RPMI8226 (cell line): ENCODE measurements around the gene BRDT.
"Not testable (repeated sequence)": the region's sequence is repeated elsewhere in the genome, so short reads cannot be mapped to it uniquely, and the experiment has no call there.

ENCODE experiments used
- DNase-seq: peaks from one replicate; pipeline ENCODE4 v3.0.0-alpha.2; 2015

The BRDT gene

GRCh38 chr1:91993256-91993655 lies 44.1 kb downstream of the BRDT start:
- no peak for DNase-seq

DNA sequence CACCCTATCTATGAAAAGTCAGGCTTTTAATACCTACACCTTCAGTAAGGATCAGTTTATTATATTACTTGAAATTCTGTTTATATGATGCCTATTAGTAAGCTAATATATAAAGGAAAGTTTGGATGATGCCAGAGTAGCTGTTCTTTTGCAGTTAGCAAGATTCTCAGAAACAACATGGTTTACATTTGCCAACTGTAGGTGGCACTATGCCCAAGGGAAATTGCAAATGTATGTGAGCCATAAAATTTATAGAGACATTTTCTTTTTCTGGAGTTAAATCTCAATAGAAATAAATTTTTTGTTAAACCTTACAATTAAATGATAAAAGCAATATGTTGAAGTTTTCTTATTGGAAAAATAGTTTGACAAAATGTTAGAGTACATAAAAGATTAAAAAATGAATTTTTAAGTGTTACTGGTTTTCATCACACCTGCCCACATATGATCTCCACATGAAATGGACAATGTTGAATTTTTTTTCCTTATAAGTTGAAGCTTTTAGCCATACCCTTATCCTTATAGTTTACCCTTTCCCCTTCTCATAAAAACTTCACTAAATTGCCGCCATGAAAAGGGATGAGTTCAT lies 48.5 kb downstream of the BRDT start:
- peak; percentile 37 for DNase-seq

DNA sequence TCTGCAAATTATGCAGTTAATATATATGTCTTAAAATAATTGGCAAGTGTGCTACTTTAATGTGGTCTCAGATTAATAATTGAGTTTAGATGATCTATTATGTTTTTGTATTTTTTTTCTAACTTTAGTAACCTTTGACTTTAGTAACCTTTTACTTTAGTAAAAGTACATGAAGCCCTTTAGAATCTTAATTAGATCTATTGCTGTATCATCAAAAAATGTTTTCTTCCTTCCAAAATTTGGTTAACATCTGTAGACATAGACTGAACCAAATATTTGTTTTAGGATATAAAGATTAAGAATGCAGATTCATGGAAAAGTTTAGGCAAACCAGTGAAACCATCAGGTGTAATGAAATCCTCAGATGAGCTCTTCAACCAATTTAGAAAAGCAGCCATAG lies 54.9 kb downstream of the BRDT start:
- no peak for DNase-seq

- no peak for DNase-seq
Measured at GRCh38 chr1:92013923-92014322, 64.7 kb downstream of the BRDT start.

- DNase-seq, result no peak
Measured at GRCh38 chr1:92016720-92017316, 67.6 kb downstream of the BRDT start.

GRCh38 chr1:92017656-92018055 lies 68.5 kb downstream of the BRDT start:
- no peak for DNase-seq

- DNase-seq, result not testable (repeated sequence)
Measured at GRCh38 chr1:92026042-92026441, 76.8 kb downstream of the BRDT start.

DNA sequence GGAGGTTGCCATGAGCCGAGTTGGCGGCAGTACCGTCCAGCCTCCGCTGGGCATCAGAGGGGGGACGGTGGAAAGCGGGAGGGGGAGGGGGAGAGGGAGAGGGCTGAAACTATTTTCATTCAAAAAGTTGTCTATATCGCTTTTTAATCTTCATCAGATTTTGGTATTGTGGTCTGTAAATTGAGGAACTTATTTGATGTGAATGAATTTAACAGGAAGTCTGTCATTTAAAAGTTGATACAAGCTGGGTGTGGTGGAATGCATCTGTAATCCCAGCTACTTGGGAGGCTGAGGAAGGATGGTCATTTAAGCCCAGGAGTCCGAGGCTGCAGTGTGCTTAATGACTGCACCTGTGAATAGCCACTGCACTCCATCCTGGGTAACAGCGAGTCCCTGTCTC lies 77.6 kb downstream of the BRDT start:
- no peak for DNase-seq

- DNase-seq, result no peak
Measured at GRCh38 chr1:92029241-92029922, 80.2 kb downstream of the BRDT start.

- DNase-seq, result no peak
Measured at GRCh38 chr1:92030656-92031107, 81.5 kb downstream of the BRDT start.

DNA sequence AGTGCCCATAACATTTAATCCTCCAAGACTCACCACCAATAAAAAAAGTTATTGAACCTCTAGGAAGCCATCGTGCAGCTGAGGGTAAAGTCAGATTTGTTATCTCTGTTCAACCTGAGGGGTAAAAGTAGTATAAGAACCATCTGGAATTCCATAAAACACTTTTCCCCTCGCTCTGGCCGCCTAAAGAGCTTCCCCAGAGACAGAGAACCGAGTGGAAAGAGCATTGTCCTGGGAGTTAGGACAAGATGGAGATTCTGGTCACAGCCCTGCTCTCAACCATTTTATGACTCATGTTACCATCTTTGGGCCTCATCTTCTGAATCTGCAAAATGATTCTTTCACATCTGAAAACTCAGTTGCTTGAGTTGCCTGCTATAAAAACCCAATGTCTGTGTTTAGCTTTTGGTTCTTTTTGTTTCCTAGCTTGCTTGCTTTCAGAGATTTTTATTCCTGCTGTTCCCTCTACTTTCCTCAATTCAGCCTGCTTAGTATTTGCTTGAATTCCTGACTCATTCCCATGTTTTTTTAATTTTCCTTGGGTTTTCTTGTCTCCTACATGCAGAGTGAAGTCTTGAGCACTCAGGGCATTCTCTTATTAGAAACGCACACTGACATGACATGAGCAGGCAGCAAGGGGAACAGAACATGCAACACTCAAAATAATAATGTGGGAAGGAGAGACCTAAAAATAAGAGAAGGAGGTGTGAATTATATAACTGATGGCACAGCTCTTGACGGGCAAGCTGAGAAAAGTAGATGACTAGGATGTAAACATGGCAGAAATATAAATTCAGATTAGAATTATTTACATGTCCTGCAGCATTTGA lies 82.3 kb downstream of the BRDT start:
- DNase-seq, result no peak

DNA sequence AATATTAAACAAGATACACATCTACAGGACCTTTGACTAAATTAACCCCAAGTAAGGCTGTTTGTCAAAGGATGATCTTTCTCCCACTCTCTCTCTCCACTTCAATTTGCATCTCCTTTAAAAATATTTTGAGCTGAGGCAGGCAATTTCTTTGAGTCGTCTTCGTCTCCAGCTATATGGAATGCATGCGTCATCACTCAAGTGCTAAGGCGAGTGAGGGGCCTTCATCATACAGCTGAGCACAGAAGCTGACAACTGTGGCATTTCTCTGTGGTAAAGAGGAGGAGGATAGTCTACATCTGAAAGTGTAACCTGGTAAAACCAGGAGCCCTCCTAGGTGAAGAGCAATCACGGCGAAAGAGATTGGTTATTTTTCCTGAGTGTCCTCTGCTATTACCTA lies 88.2 kb downstream of the BRDT start:
- no peak for DNase-seq

DNA sequence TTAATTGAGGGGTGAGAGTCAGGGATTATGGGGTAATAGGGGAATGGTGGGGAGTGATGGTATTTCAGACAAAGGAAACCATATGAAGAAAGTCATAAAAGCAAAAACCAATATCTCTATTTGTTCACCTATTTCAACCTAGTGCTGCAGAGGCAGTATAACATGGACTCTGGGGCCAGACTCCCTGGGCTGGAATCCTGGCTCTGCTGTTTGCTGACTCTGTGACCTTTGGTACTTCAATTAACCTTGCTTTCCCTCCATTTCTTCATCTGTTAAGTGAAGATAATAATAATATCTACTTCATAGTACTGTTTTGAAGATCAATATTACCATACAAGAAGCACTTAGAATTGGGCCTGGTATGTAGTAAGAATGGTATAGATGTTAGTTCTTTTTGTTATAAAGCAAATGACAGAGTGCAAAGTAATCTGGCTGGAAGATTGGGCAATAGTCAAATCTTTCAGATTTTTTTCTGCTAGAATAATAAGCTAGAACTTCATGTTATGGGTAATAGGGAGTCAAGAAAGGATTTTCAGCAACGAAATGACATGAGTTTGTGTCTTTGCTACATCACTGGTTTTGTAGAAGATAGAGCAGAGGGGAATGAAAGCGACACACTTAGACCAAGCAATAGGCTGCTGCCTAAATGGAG lies 89.6 kb downstream of the BRDT start:
- no peak for DNase-seq

DNA sequence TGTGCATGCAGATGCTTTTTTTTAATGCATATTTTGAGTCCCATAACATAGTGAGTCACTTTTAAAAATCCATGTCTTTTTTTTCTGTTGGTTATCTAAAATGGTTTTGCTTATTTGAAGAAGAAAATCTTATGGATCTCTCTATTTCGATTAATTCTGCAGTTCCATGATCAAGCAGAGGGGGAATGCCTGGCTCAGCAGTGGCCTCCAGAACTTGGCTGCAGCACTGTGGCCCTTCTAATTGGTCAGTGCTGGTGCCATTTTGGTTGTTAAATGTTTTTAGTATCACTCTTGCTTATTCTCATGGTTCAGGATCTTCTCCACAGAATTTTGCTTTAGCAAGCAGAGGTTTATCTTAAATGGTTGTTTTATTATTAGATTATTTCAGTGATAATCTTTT lies 91.8 kb downstream of the BRDT start:
- no peak for DNase-seq

GRCh38 chr1:92043621-92044020 lies 94.4 kb downstream of the BRDT start:
- DNase-seq, result no peak

GRCh38 chr1:92045766-92046495 lies 96.7 kb downstream of the BRDT start:
- no peak for DNase-seq

DNA sequence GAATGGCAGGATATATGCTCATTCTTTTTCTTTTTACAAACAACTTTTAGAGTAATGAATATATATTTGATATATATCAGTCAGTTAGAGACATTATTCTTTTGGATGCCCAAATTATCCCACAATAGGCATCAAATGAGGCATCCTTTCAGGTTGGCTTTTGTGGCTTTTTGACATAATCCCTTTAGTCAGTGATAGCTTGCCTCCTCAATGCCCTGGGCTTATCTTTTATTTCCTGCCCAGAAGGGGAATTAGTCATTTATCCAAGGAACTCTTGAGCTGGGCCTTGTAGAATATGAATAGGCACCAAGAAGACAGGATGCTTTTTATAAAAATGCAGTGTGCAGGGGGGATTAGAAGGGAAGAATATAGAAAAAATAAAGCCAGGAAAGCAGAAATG lies 102.7 kb downstream of the BRDT start:
- no peak for DNase-seq
